NB4 (cell line): ENCODE data around the gene FMR1NB.

ENCODE experiments used
- CTCF ChIP-seq: IDR thresholded peaks from one replicate; pipeline ENCODE4 v1.5.1; 2012; ENCODE audit warnings: low read depth, low read length
- MAX ChIP-seq: IDR thresholded peaks from 2 replicates; pipeline ENCODE4 v1.6.1; 2011; ENCODE audit warnings: low read depth, low read length
- POLR2A ChIP-seq: IDR thresholded peaks from 2 replicates; pipeline ENCODE4 v1.6.1; 2011; ENCODE audit warnings: mild to moderate bottlenecking; ENCODE audit not compliant: insufficient read length; ENCODE audit errors: extremely low read depth

GRCh38 chrX:147958291-147958690 is 22.8 kb upstream of the FMR1NB start:
- no peak for TF ChIP-seq CTCF
- TF ChIP-seq POLR2A, result no peak
- TF ChIP-seq MAX, result no peak
